ENCODE results near the gene DPYSL4. TPM values are rescaled to one million over a fixed set of nuclear protein-coding genes. Genes with fewer than 3 reads are reported as not detected.

DPYSL4 gene
- total RNA-seq, 1 donor from 2014 or later = 35.2 TPM

- Mint-ChIP-seq H3K27me3 (ENCODE audit: low read depth) (no peaks in the 10 kb centered on the region), H3K4me1 (ENCODE audit: low read depth) (peaks cover 14% of the 10 kb centered on the region), H3K4me3 (ENCODE audit: unreplicated experiment) (no peak overlapping the region), H3K27ac (ENCODE audit: unreplicated experiment) (no peak overlapping the region), H3K9me3 (ENCODE audit: low read depth) (no peaks in the 10 kb centered on the region), H3K36me3 (ENCODE audit: low read depth) (peaks cover 13% of the 10 kb centered on the region)
- no peak for TF ChIP-seq CTCF (IDR thresholded peaks at IDR 0.05)
- DNase-seq (ENCODE audit: low spot score) = peak; percentile 89
Measured at GRCh38 chr10:132192076-132192975, 5.6 kb downstream of the DPYSL4 start.

- Mint-ChIP-seq H3K27me3 (ENCODE audit: low read depth) (no peaks in the 10 kb centered on the region), H3K9me3 (ENCODE audit: low read depth) (no peaks in the 10 kb centered on the region), H3K27ac (ENCODE audit: unreplicated experiment) (no peak overlapping the region), H3K4me3 (ENCODE audit: unreplicated experiment) (no peak overlapping the region), H3K4me1 (ENCODE audit: low read depth) (peaks cover 10% of the 10 kb centered on the region), H3K36me3 (ENCODE audit: low read depth) (peaks cover 13% of the 10 kb centered on the region)
- peak; percentile 77 for DNase-seq (ENCODE audit: low spot score)
- no peak for TF ChIP-seq CTCF (IDR thresholded peaks at IDR 0.05)
Measured at GRCh38 chr10:132192991-132193665, 6.4 kb downstream of the DPYSL4 start.

- no peak for TF ChIP-seq CTCF (IDR thresholded peaks at IDR 0.05)
- no peak overlapping the region for H3K4me3 Mint-ChIP-seq (ENCODE audit: unreplicated experiment)
- no peaks in the 10 kb centered on the region for H3K27me3 Mint-ChIP-seq (ENCODE audit: low read depth)
- H3K4me1 Mint-ChIP-seq (ENCODE audit: low read depth) = peaks cover 3% of the 10 kb centered on the region
- no peaks in the 10 kb centered on the region for H3K9me3 Mint-ChIP-seq (ENCODE audit: low read depth)
- peak; percentile 85 for DNase-seq (ENCODE audit: low spot score)
- peaks cover 13% of the 10 kb centered on the region for H3K36me3 Mint-ChIP-seq (ENCODE audit: low read depth)
- no peak overlapping the region for H3K27ac Mint-ChIP-seq (ENCODE audit: unreplicated experiment)
Measured at GRCh38 chr10:132193907-132194552, 7.3 kb downstream of the DPYSL4 start.

- H3K4me1 Mint-ChIP-seq (ENCODE audit: low read depth) = peaks cover 3% of the 10 kb centered on the region
- DNase-seq (ENCODE audit: low spot score) = peak; percentile 87
Measured at GRCh38 chr10:132194726-132195125, 8.0 kb downstream of the DPYSL4 start.

More at GRCh38 chr10:132194726-132195125, 8.0 kb downstream of the DPYSL4 start:
- H3K36me3 Mint-ChIP-seq (ENCODE audit: low read depth) = peaks cover 13% of the 10 kb centered on the region
- no peaks in the 10 kb centered on the region for H3K9me3 Mint-ChIP-seq (ENCODE audit: low read depth)
- no peaks in the 10 kb centered on the region for H3K27me3 Mint-ChIP-seq (ENCODE audit: low read depth)
- no peak for TF ChIP-seq CTCF (IDR thresholded peaks at IDR 0.05)
- no peak overlapping the region for H3K4me3 Mint-ChIP-seq (ENCODE audit: unreplicated experiment)
- no peak overlapping the region for H3K27ac Mint-ChIP-seq (ENCODE audit: unreplicated experiment)
